GM21515 (cell line): Measurements from ENCODE around the gene TMEM63A.
"Not testable (repeated sequence)": the region's sequence is repeated elsewhere in the genome, so short reads cannot be mapped to it uniquely, and the experiment has no call there.

ENCODE experiments used
- ATAC-seq: cut with Tn5 transposase; IDR thresholded peaks from one replicate; pipeline ENCODE4 v1.9.1; 2021; ENCODE audit not compliant: unreplicated experiment

The TMEM63A gene

GRCh38 chr1:225806736-225807135 is 75.4 kb downstream of the TMEM63A start:
- ATAC-seq = not testable (repeated sequence)

- no peak for ATAC-seq
These were observed 75.9 kb downstream of the TMEM63A start for GRCh38 chr1:225806249-225806648.

GRCh38 chr1:225801146-225801545 is 81.0 kb downstream of the TMEM63A start:
- not testable (repeated sequence) for ATAC-seq

- ATAC-seq = not testable (repeated sequence)
These were observed 86.1 kb downstream of the TMEM63A start for GRCh38 chr1:225796097-225796496.
